ENCODE measurements around the gene CX3CL1.

The CX3CL1 gene

GRCh38 chr16:57405097-57405496 lies 32.8 kb downstream of the CX3CL1 start:
- DNase-seq (ENCODE audit: low read depth): no peak

GRCh38 chr16:57406881-57407280 lies 34.6 kb downstream of the CX3CL1 start:
- no peak for DNase-seq (ENCODE audit: low read depth)

- DNase-seq (ENCODE audit: low read depth): no peak
Observed at GRCh38 chr16:57407521-57408353, 35.4 kb downstream of the CX3CL1 start.

GRCh38 chr16:57409065-57409464 lies 36.8 kb downstream of the CX3CL1 start:
- no peak for DNase-seq (ENCODE audit: low read depth)

- DNase-seq (ENCODE audit: low read depth): no peak
Observed at GRCh38 chr16:57409870-57410587, 37.7 kb downstream of the CX3CL1 start.

GRCh38 chr16:57411362-57411976 lies 39.2 kb downstream of the CX3CL1 start:
- DNase-seq (ENCODE audit: low read depth): no peak

- DNase-seq (ENCODE audit: low read depth): no peak
Observed at GRCh38 chr16:57412584-57412983, 40.3 kb downstream of the CX3CL1 start.

GRCh38 chr16:57413301-57413730 lies 41.0 kb downstream of the CX3CL1 start:
- no peak for DNase-seq (ENCODE audit: low read depth)

GRCh38 chr16:57413733-57414132 lies 41.4 kb downstream of the CX3CL1 start:
- DNase-seq (ENCODE audit: low read depth): no peak

- no peak for DNase-seq (ENCODE audit: low read depth)
Observed at GRCh38 chr16:57416084-57416483, 43.8 kb downstream of the CX3CL1 start.

GRCh38 chr16:57419506-57419905 lies 47.2 kb downstream of the CX3CL1 start:
- no peak for DNase-seq (ENCODE audit: low read depth)

- no peak for DNase-seq (ENCODE audit: low read depth)
Observed at GRCh38 chr16:57422026-57422944, 50.0 kb downstream of the CX3CL1 start.

GRCh38 chr16:57423152-57423551 lies 50.9 kb downstream of the CX3CL1 start:
- no peak for DNase-seq (ENCODE audit: low read depth)

- no peak for DNase-seq (ENCODE audit: low read depth)
Observed at GRCh38 chr16:57424583-57424982, 52.3 kb downstream of the CX3CL1 start.

GRCh38 chr16:57426356-57426755 lies 54.1 kb downstream of the CX3CL1 start:
- DNase-seq (ENCODE audit: low read depth): no peak

GRCh38 chr16:57427307-57427706 lies 55.0 kb downstream of the CX3CL1 start:
- no peak for DNase-seq (ENCODE audit: low read depth)

- DNase-seq (ENCODE audit: low read depth): no peak
Observed at GRCh38 chr16:57427824-57428223, 55.5 kb downstream of the CX3CL1 start.

- no peak for DNase-seq (ENCODE audit: low read depth)
Observed at GRCh38 chr16:57430955-57431354, 58.7 kb downstream of the CX3CL1 start.

- no peak for DNase-seq (ENCODE audit: low read depth)
Observed at GRCh38 chr16:57432505-57432904, 60.2 kb downstream of the CX3CL1 start.

GRCh38 chr16:57432989-57433388 lies 60.7 kb downstream of the CX3CL1 start:
- no peak for DNase-seq (ENCODE audit: low read depth)

GRCh38 chr16:57434003-57434402 lies 61.7 kb downstream of the CX3CL1 start:
- no peak for DNase-seq (ENCODE audit: low read depth)
